A673 (cell line): Measurements from ENCODE around the gene UGT1A7.

ENCODE experiments used
- EZH2 ChIP-seq: fragments of 200-600 bp; sonication (generic); IDR thresholded peaks from 2 replicates; pipeline ENCODE4 v1.6.1; 2017; ENCODE audit warnings: borderline replicate concordance, low read depth, mild to moderate bottlenecking, mixed read lengths, antibody characterized with exemption, low read length; ENCODE audit not compliant: poor library complexity, severe bottlenecking
- TF ChIP-seq, protein P1 (sequence below): fragments of 300-800, 200-600 bp; sonication (generic); conservative IDR thresholded peaks from 2 replicates; pipeline ENCODE4 v1.5.1; 2017; ENCODE audit warnings: low read depth, mild to moderate bottlenecking, antibody characterized with exemption, low read length, moderate library complexity, mixed read lengths

GRCh38 chr2:233754872-233755611 is 73.3 kb downstream of the UGT1A7 start:
- TF ChIP-seq, protein P1, sequence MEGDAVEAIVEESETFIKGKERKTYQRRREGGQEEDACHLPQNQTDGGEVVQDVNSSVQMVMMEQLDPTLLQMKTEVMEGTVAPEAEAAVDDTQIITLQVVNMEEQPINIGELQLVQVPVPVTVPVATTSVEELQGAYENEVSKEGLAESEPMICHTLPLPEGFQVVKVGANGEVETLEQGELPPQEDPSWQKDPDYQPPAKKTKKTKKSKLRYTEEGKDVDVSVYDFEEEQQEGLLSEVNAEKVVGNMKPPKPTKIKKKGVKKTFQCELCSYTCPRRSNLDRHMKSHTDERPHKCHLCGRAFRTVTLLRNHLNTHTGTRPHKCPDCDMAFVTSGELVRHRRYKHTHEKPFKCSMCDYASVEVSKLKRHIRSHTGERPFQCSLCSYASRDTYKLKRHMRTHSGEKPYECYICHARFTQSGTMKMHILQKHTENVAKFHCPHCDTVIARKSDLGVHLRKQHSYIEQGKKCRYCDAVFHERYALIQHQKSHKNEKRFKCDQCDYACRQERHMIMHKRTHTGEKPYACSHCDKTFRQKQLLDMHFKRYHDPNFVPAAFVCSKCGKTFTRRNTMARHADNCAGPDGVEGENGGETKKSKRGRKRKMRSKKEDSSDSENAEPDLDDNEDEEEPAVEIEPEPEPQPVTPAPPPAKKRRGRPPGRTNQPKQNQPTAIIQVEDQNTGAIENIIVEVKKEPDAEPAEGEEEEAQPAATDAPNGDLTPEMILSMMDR = no peak
- no peak for TF ChIP-seq EZH2
